Fibroblast of pulmonary artery (primary cell): ENCODE data around the gene SUCO.
A peak's percentile ranks its signal among the peaks of the same experiment; 100 is the strongest.

Experiments
- DNase-seq: peaks from one replicate; pipeline ENCODE4 v3.0.0-alpha.2; 2010; ENCODE audit warnings: low read depth
- H3K4me3 ChIP-seq: replicated peaks from 2 replicates; pipeline ENCODE4 v1.5.1; 2011; ENCODE audit warnings: low read depth, mild to moderate bottlenecking, control low read depth, low read length, moderate library complexity
- CTCF ChIP-seq: IDR thresholded peaks from 2 replicates; pipeline ENCODE4 v1.5.1; 2011; ENCODE audit warnings: mild to moderate bottlenecking, control low read depth, low read length, inconsistent platforms; ENCODE audit errors: missing control alignments

SUCO gene

GRCh38 chr1:172630868-172631267 lies 97.9 kb downstream of the SUCO start:
- DNase-seq = no peak
- no peak overlapping the region for H3K4me3 ChIP-seq
- TF ChIP-seq CTCF = no peak

GRCh38 chr1:172637522-172637921 lies 104.6 kb downstream of the SUCO start:
- peak; percentile 82 for DNase-seq

GRCh38 chr1:172638249-172638648 lies 105.3 kb downstream of the SUCO start:
- no peak for DNase-seq
- no peak for TF ChIP-seq CTCF
- H3K4me3 ChIP-seq = no peak overlapping the region

More at GRCh38 chr1:172637522-172637921, 104.6 kb downstream of the SUCO start:
- TF ChIP-seq CTCF = no peak
- H3K4me3 ChIP-seq = no peak overlapping the region

- no peak for TF ChIP-seq CTCF
- DNase-seq = peak; percentile 69
- no peak overlapping the region for H3K4me3 ChIP-seq
Measured at GRCh38 chr1:172638885-172639831, 106.2 kb downstream of the SUCO start.

- no peak for DNase-seq
- no peak for TF ChIP-seq CTCF
- no peak overlapping the region for H3K4me3 ChIP-seq
Measured at GRCh38 chr1:172640111-172640510, 107.2 kb downstream of the SUCO start.

- no peak for TF ChIP-seq CTCF
- no peak overlapping the region for H3K4me3 ChIP-seq
- DNase-seq = no peak
Measured at GRCh38 chr1:172641492-172641891, 108.5 kb downstream of the SUCO start.
